GM18508 (cell line): ENCODE data around the gene CLVS2.

Experiments used
- ATAC-seq: cut with Tn5 transposase; IDR thresholded peaks from one replicate; pipeline ENCODE4 v1.9.1; 2021; ENCODE audit warnings: moderate number of reproducible peaks; ENCODE audit not compliant: insufficient read depth, unreplicated experiment

The CLVS2 gene

GRCh38 chr6:123022975-123023374, 26.9 kb downstream of the CLVS2 start:
- no peak for ATAC-seq

- no peak for ATAC-seq
These were observed 28.9 kb downstream of the CLVS2 start for GRCh38 chr6:123024976-123025375.

GRCh38 chr6:123027408-123027807, 31.4 kb downstream of the CLVS2 start:
- ATAC-seq, result no peak

- ATAC-seq, result no peak
These were observed 32.2 kb downstream of the CLVS2 start for GRCh38 chr6:123028263-123028662.

- ATAC-seq, result no peak
These were observed 34.2 kb downstream of the CLVS2 start for GRCh38 chr6:123030282-123030681.

- no peak for ATAC-seq
These were observed 40.6 kb downstream of the CLVS2 start for GRCh38 chr6:123036648-123037047.

- no peak for ATAC-seq
These were observed 43.4 kb downstream of the CLVS2 start for GRCh38 chr6:123039431-123039830.

- ATAC-seq, result no peak
These were observed 46.4 kb downstream of the CLVS2 start for GRCh38 chr6:123042401-123042800.

GRCh38 chr6:123044341-123044860, 48.4 kb downstream of the CLVS2 start:
- no peak for ATAC-seq

- ATAC-seq, result no peak
These were observed 57.7 kb downstream of the CLVS2 start for GRCh38 chr6:123053602-123054225.

GRCh38 chr6:123055256-123055655, 59.2 kb downstream of the CLVS2 start:
- ATAC-seq, result no peak

- no peak for ATAC-seq
These were observed 66.6 kb downstream of the CLVS2 start for GRCh38 chr6:123062670-123063069.

- ATAC-seq, result no peak
These were observed 68.0 kb downstream of the CLVS2 start for GRCh38 chr6:123064038-123064437.

GRCh38 chr6:123074616-123075015, 78.6 kb downstream of the CLVS2 start:
- ATAC-seq, result no peak

- ATAC-seq, result no peak
These were observed 89.4 kb downstream of the CLVS2 start for GRCh38 chr6:123085403-123085802.

GRCh38 chr6:123089226-123089625, 93.2 kb downstream of the CLVS2 start:
- no peak for ATAC-seq

- no peak for ATAC-seq
These were observed 95.3 kb downstream of the CLVS2 start for GRCh38 chr6:123091091-123091895.

GRCh38 chr6:123091896-123092271, 95.8 kb downstream of the CLVS2 start:
- no peak for ATAC-seq

GRCh38 chr6:123094795-123095194, 98.8 kb downstream of the CLVS2 start:
- no peak for ATAC-seq

GRCh38 chr6:123105561-123105960, 109.5 kb downstream of the CLVS2 start:
- no peak for ATAC-seq

GRCh38 chr6:123116370-123116769, 120.3 kb downstream of the CLVS2 start:
- ATAC-seq, result no peak
